KOPT-K1 (cell line): ENCODE results near the gene EHF.

Experiments
- H3K27ac ChIP-seq: fragments of 200-600 bp; sonication (generic); 2 replicates; pipeline ENCODE4 v1.5.1; 2016; ENCODE audit warnings: antibody characterized with exemption, mild to moderate bottlenecking, low read depth, low read length; ENCODE audit not compliant: poor library complexity, severe bottlenecking
- H3K36me3 ChIP-seq: fragments of 200-600 bp; sonication (generic); 2 replicates; pipeline ENCODE4 v1.5.1; 2017; ENCODE audit warnings: antibody characterized with exemption, mild to moderate bottlenecking, low read length, moderate library complexity; ENCODE audit not compliant: insufficient read depth
- H3K9me3 ChIP-seq: fragments of 200-600 bp; sonication (generic); 2 replicates; pipeline ENCODE4 v1.5.1; 2017; ENCODE audit warnings: antibody characterized with exemption, low read length, mild to moderate bottlenecking; ENCODE audit not compliant: insufficient read depth, poor library complexity, severe bottlenecking

Gene EHF

DNA sequence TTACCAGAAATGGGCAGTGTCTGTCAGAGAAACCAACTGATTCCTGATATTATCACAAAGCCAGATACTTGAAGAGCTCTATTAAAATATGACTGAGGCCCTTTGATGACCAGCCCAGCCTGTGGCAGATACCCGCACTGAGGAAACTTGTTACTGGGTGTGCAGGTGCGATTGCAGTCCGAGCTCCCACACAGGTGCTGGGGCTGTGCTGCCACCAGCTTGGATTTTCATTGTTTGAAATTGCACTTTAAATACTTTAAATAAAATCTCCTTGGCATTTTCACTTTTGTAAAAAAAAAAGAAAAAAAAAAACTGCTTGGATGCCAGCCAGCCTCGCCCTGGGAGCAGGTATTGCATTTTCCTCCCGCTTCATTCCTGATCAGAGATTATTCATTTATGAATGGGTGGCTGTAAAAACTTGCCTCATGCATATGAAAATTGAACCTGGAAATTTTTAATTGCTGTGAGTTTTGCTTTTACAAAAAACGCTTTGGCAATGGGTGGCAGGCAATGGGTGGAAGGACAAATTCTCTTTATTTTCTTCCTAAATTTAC is 21.2 kb downstream of the EHF start:
- no peaks in the 10 kb centered on the region for H3K9me3 ChIP-seq
- H3K27ac ChIP-seq, result no peak overlapping the region

DNA sequence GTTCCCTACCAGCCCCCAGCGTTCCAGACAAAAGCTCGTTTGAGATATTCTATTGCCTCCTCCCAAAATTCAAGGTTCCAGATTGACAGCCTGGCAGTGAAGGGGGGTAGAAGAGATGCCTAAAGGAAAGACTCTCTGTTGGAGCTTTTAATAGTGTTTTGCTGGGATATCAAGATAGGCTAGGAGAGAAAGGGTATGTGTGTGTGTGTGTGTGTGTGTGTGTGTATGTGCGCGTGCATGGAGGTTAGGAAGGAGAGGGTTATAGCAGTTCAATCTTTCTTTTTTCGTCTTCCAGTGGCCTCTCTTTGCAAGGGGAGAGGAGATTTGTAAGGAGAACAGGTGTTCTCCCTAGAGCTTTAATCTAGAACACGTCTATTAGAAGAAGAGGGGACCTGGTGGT is 22.0 kb downstream of the EHF start:
- Histone ChIP-seq H3K9me3 (no peaks in the 10 kb centered on the region), H3K27ac (no peak overlapping the region), H3K36me3 (no peaks in the 10 kb centered on the region)

More for the DNA sequence above, 21.2 kb downstream of the EHF start:
- H3K36me3 ChIP-seq, result no peaks in the 10 kb centered on the region

DNA sequence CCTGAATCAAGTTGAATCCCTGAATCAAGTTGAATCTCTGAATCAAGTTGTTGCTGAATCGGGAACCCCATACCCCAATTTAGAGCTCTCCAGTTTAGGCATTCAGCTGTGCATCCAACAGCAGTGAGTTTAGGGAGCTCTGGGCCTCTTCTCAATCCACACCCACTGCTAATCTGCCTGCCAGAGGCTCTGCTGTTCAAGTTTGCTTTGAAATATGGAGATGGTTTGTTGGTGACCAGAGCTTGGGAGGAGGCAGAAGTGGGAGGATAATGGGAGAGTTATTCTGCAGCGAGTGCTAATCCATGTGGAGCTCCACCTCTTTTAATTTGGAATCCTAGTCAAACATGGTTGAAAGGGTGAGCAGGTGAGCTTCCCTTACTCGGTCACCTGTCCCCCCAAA is 22.4 kb downstream of the EHF start:
- no peaks in the 10 kb centered on the region for H3K9me3 ChIP-seq
- no peaks in the 10 kb centered on the region for H3K36me3 ChIP-seq
- no peak overlapping the region for H3K27ac ChIP-seq

DNA sequence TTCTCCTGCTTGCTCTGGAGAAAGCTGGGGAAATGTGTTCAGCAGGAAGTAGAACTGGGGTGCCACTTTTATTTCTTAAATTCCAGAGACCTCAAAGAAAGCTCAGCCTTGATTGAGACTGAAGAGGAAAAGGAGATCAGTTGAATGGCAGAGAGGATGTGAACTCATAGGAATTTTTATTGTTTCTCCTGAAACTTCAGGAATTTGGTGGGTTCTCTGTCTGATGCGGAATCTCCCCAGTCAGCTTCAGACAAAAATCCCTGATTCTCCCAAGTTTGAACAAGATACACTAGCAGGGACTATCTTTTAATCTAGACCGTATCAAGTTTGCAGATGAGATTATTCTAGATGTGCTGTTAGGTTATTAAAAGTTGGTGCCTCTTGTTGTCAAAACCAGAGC is 23.0 kb downstream of the EHF start:
- Histone ChIP-seq H3K36me3 (no peaks in the 10 kb centered on the region), H3K9me3 (no peaks in the 10 kb centered on the region), H3K27ac (no peak overlapping the region)

DNA sequence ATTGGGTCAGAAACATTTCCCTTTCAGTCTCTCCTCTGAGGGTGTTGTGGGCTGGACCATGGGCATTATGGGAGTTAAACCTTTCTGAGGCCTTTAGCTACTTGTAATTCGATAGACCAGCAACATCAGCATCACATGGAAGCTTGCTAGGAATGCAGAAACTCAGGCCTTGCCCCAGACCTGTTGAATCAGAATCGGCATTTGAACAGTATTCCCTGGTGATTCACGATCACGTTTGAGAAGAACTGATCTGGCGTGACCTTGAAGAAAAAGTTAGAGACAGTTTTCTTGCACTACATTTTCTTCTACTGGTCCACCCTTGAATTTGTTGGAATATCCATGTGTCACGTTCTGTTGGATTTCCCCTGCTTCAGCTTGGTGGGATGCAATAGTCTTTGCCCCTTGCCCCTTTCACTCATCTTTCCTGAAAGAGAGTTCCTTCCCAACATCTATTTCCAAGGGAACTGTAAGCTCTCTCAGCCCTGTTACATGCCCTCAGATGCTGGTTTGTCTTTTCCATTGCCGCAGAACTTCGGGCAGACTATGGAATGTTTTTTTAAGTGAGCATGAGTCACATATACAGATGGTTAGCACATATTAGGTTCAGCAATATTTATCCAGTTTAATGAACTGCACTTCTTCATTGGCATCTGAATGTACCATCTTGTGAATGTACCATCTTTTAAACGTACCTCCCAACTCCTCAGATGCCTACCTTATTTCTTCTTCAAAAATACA is 23.9 kb downstream of the EHF start:
- Histone ChIP-seq H3K36me3 (no peaks in the 10 kb centered on the region), H3K27ac (no peak overlapping the region), H3K9me3 (no peaks in the 10 kb centered on the region)

DNA sequence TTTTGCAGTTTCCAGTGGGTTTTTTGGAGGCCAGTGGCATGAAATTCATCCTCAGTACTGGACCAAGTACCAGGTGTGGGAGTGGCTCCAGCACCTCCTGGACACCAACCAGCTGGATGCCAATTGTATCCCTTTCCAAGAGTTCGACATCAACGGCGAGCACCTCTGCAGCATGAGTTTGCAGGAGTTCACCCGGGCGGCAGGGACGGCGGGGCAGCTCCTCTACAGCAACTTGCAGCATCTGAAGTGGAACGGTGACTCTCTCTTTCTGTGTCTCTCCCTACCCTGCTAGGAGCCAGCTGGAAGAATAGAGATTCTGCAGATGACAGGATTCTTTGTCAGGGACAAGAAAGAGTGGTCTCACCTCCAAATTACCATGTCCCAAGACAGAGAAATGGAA is 25.5 kb downstream of the EHF start:
- H3K9me3 ChIP-seq, result no peaks in the 10 kb centered on the region
- H3K27ac ChIP-seq, result no peak overlapping the region
- H3K36me3 ChIP-seq, result no peaks in the 10 kb centered on the region

GRCh38 chr11:34647131-34647530 is 26.2 kb downstream of the EHF start:
- H3K27ac ChIP-seq, result no peak overlapping the region
- no peaks in the 10 kb centered on the region for H3K9me3 ChIP-seq

GRCh38 chr11:34647532-34647931 is 26.6 kb downstream of the EHF start:
- no peaks in the 10 kb centered on the region for H3K36me3 ChIP-seq
- H3K27ac ChIP-seq, result no peak overlapping the region
- no peaks in the 10 kb centered on the region for H3K9me3 ChIP-seq

More at GRCh38 chr11:34647131-34647530, 26.2 kb downstream of the EHF start:
- no peaks in the 10 kb centered on the region for H3K36me3 ChIP-seq

GRCh38 chr11:34648036-34648435 is 27.1 kb downstream of the EHF start:
- Histone ChIP-seq H3K9me3 (no peaks in the 10 kb centered on the region), H3K36me3 (no peaks in the 10 kb centered on the region), H3K27ac (no peak overlapping the region)

- Histone ChIP-seq H3K27ac (no peak overlapping the region), H3K36me3 (no peaks in the 10 kb centered on the region), H3K9me3 (no peaks in the 10 kb centered on the region)
Measured at GRCh38 chr11:34649597-34649996, 28.7 kb downstream of the EHF start.

- Histone ChIP-seq H3K36me3 (no peaks in the 10 kb centered on the region), H3K27ac (no peak overlapping the region), H3K9me3 (no peaks in the 10 kb centered on the region)
Measured at GRCh38 chr11:34650528-34650927, 29.6 kb downstream of the EHF start.

GRCh38 chr11:34651551-34651950 is 30.7 kb downstream of the EHF start:
- Histone ChIP-seq H3K27ac (no peak overlapping the region), H3K9me3 (no peaks in the 10 kb centered on the region), H3K36me3 (no peaks in the 10 kb centered on the region)

DNA sequence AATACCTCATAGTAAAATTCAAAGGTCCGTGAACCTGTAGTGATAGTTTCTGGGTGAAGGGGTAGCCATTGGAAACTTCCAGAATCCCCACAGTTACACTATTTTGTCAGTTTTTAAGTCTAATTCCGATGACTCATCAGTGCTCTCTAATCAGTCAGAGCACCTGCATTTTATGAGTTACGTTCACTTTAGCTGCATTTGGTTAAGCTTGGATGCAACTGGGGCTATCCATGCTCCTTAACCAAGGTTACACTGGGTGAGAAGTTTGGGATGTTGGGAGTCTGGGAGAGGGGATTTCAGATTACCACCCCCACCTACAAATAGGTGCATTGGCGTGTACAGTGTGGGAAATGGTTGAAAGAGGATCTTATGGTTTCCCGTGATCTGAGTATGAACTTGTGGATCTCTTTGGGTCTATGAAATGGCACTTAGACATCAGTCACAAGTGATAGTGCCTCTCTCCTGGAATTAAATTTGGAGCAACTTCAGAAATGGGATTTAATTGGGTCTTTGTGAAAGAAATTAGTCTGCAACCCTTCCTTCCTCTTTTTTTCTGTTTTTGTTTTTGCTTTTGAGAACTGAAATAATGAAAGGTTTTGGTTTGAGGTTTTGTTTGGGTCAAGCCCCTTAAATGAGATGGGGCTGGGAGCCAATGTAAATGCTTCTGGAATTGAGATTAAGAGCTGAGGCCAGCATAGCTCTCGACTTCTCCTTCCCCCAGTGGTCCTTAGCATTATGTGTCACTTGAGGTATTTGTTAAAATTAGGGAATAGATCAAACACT is 31.5 kb downstream of the EHF start:
- no peak overlapping the region for H3K27ac ChIP-seq
- no peaks in the 10 kb centered on the region for H3K36me3 ChIP-seq
- no peaks in the 10 kb centered on the region for H3K9me3 ChIP-seq

DNA sequence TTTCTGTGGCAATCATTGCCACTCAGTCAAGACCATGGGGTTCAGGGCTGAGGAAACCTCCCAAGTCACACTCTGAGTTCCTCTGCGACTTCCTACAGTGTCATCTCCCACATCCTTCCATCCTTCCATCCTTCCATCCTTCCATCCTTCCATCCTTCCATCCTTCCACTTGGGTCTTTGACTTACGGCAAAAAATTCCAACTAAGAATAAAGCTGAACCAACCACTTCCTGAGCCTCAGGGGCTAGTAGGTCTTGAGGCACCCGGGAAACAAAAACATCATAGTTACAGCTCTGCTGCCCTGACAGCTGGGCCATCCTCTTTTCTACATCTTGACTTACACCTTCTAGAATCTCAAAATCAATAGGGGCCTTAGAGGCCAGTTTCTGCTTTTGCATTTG is 32.1 kb downstream of the EHF start:
- no peaks in the 10 kb centered on the region for H3K36me3 ChIP-seq
- no peak overlapping the region for H3K27ac ChIP-seq
- no peaks in the 10 kb centered on the region for H3K9me3 ChIP-seq

DNA sequence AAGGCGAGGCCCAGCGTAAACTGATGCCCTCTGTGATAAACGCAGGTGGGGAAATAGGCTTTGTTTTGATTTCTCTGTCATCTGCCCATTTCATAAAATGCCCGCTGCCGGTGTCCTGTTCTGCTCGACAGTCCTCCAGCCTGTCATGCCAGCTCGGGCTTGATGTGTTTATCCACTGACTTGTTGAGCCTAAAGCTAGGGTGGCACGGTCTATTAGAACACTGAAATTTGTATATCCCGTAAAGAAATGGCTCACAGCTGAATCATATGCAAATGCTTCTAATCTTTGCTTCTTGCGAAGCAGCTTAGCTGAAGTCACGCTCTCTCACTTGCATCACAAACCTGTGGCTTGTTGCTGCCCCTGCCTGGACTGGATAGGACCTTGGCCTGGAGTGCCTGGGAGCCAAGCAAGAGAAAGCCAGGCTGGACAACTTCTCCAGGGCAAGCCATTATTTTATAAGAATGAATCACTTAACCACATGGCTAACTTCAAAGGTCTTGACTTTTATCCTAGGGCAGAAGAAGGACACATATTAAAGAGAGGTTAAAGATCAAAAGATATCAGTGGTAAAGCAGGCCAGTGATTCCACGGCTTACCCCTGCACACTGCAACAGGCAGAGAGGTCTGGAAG is 33.1 kb downstream of the EHF start:
- H3K9me3 ChIP-seq, result no peaks in the 10 kb centered on the region
- no peaks in the 10 kb centered on the region for H3K36me3 ChIP-seq
- no peak overlapping the region for H3K27ac ChIP-seq
